ENCODE data around the gene CEACAM16.

Gene CEACAM16

GRCh38 chr19:44726465-44726864 lies 27.5 kb downstream of the CEACAM16 start:
- no peak for DNase-seq

DNA sequence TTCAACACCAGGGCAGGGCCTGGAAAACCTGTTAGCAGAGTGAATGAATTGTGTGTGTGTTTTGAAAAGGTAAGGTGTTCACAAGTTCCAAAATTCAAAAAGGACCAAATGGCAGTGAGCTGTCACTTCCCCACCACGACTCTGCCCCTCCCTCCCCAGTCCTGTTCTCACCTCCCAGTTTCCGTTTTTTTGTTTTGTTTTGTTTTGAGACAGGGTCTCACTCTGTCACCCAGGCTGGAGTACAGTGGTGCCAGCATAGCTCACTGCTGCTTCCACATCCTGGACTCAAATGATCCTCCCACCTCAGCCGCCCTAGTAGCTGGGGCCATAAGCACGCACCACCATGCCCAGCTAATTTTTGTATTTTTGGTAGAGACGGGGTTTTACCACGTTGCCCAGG lies 29.2 kb downstream of the CEACAM16 start:
- peak; percentile 41 for DNase-seq

- DNase-seq, result no peak
These were observed 30.6 kb downstream of the CEACAM16 start for GRCh38 chr19:44729516-44730033.

DNA sequence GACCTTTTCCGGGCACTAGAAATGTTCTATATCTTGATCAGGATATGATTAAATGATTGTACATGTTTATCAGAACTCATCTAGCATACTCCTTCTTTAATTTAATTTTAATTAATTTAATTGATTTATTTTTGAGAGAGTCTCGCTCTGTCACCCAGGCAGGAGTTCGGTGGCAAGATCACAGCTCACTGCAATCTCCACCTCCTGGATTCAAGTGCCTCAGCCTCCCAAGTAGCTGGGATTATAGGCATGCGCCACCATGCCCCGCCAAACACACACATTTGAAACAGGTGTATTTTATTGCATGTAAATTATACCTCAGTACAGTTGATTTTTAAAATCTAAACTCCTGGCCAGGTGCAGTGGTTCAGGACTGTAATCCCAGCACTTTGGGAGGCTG lies 32.1 kb downstream of the CEACAM16 start:
- no peak for DNase-seq

DNA sequence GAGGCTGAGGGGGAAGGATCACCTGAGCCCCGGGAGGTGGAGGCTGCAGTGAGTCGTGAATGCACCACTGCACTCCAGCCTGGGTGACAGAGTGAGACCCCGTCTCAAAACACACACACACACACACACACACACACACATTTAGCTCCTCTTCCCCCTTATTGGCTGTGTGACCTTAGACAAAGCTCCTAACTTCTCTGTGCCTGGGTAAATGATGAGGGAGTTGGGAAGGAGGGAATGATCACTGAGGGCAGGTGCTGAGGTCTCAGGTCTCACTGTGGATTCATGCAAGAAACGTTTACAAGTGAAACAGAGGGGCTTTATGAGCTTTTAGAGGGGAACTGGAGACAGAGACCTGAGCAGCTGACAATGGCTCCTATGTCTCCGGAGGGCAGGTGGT lies 32.7 kb downstream of the CEACAM16 start:
- no peak for DNase-seq

- no peak for DNase-seq
These were observed 33.5 kb downstream of the CEACAM16 start for GRCh38 chr19:44732235-44733014.

DNA sequence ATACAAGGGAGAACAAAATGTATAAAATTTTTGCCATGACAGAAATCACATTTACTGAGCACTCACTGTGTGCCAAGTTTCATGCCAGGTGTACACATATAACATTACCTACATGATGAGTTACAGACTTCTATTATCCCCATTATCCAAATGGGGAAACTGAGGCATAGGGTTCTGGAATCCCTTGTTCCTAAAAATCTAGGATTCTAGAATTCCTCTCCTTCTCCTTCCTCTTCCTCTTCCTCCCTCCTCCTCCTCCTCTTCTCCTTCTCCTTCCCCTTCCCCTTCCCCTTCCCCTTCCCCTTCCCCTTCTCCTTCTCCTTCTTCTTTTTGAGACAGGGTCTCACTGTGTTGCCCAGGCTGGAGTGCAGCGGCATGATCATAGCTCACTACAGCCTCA lies 35.4 kb downstream of the CEACAM16 start:
- no peak for DNase-seq

GRCh38 chr19:44735011-44735410 lies 36.1 kb downstream of the CEACAM16 start:
- no peak for DNase-seq

GRCh38 chr19:44737238-44738071 lies 38.5 kb downstream of the CEACAM16 start:
- DNase-seq, result no peak

- no peak for DNase-seq
These were observed 39.2 kb downstream of the CEACAM16 start for GRCh38 chr19:44738136-44738535.

- DNase-seq, result no peak
These were observed 39.9 kb downstream of the CEACAM16 start for GRCh38 chr19:44738603-44739558.

DNA sequence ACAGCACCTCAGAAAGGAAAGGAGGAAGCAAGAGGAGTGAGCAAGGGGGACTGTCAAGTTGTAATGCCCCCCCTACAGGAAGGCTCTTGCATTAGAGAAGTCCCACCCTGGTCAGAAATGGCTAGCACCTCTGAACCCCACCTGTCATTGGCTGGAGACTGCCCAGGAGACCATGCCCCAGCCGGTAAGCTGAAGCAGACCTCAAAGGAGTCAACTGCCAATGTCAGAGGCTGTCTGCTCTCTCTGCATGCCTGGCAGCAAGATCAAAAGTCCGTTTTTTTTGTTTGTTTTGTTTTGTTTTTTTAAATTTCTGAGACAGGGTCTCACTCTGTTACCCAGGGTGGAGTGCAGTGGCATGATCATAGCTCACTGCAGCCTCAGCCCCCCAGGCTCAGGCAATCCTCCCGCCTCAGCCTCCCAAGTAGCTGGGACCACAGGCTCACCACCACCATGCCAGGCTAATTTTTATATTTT lies 41.4 kb downstream of the CEACAM16 start:
- DNase-seq, result no peak

DNA sequence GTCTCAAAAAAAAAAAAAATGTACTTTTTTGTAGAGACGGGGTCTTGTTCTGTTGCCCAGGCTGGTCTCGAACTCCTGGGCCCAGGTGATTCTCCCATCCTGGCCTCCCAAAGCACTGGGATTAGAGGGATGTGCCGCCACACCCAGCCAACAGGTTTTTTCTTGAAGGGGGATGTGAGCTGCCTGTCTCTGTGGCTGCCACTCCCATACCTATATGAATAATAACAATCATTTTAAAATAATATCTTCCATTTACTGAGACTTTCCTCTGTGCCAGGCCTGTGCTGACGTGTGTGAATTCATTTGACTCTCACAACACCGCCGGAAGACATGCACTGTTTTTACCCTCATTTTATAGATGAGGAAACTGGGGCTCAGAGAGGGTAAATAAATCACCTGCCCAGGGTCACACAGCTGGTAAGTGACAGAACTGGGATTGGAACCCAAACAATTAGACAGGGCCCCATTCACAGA lies 42.3 kb downstream of the CEACAM16 start:
- DNase-seq, result no peak

DNA sequence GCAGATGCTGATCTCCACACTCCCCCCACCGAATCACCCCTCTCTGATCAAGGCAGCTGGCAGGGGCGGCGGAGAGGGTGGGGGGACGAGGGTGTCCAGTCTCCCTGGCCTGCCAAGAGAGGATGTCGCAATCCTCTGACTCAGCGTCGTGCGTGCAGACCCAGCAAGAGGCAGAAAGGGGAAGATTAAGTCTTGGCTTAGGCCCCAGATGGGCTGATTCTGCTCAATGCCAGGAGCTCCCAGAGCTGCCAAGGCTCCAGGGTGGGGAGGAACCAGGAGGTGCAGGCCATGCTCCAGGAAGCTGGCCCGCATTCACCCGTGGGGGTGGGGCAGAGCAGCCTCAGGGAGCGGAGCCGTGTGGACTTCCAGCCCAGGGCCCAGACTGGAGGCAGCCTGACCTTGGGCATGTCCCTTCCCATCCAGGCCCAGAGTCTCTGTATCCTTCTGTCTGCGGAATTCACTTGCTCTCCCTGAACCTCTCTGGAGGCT lies 42.9 kb downstream of the CEACAM16 start:
- DNase-seq, result peak; percentile 65

- no peak for DNase-seq
These were observed 43.5 kb downstream of the CEACAM16 start for GRCh38 chr19:44742330-44743061.

GRCh38 chr19:44744871-44745332 lies 46.0 kb downstream of the CEACAM16 start:
- DNase-seq, result no peak

DNA sequence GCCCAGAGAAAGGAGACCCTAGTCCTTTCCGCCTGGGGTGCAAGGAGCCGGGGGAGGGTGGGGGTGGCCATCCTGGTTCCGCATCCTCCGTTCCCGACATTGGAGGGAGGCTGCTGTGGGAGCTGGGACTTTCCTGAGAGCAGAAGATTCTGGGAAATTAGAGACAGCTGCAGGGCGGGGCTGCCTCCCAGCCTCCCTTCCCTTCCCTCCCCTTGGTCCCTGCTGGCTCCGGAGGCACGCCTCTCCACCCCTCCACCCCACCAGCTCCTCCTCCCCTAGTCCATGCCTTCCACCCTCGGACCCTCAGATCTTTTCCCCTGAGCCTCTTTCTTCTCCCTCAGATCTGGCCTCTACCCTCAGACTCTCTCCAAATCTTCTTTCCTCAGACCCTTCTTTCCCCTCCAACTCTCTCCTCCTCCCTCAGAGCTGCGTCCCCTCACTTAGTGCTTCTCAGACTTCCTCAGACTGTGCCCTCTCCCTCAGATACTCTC lies 46.4 kb downstream of the CEACAM16 start:
- DNase-seq, result no peak

DNA sequence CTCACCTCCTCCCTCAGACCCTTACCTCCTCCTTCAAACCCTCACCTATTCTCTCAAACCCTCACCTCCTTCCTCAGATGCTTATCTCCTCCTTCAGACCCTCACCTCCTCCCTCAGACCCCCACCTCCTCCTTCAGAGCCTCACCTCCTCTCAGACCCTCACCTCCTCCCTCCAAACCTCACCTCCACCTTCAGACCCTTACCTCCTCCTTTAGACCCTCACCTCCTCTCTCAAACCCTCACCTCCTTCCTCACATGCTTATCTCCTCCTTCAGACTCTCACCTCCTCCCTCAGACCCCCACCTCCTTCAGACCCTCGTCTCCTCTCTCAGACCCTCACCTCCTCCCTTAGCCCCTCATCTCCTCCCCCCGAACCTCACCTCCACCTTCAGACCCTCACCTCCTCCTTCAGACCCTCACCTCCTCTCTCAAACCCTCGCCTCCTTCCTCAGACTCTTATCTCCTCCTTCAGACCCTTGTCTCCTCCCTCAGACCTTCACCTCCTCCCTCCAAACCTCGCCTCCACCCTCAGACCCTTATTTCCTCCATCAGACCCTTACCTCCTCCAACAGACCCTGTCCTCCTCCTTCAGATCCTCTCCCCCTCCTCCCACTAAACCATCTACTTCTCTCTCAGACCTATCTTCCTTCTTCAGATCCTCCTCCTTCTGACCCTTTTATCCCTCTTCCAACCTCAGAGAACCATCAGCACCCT lies 47.1 kb downstream of the CEACAM16 start:
- DNase-seq, result no peak

- DNase-seq, result no peak
These were observed 47.6 kb downstream of the CEACAM16 start for GRCh38 chr19:44746616-44746945.

GRCh38 chr19:44746946-44747738 lies 48.2 kb downstream of the CEACAM16 start:
- DNase-seq, result peak; percentile 96

All from activated CD4-positive, alpha-beta T cell treated with anti-CD3 and anti-CD28 coated beads, Interleukin-10, Interleukin-2, amounts not matched to agents 100 ng/mL and 50 ng/mL, durations not matched to agents 16 hours and 8 hours (primary cell).